Measurements from ENCODE around the gene TANGO2. TPM values are rescaled to one million over a fixed set of nuclear protein-coding genes. Genes with fewer than 3 reads are reported as not detected.

Gene TANGO2
- total RNA-seq, 3 donors from 2014 or later, result 17.5 to 29.7 (median 27.6) TPM

GRCh38 chr22:20056696-20057386 is 35.9 kb downstream of the TANGO2 start:
- H3K4me3 ChIP-seq, result no peak overlapping the region
- peaks cover 4% of the 10 kb centered on the region for H3K36me3 ChIP-seq (ENCODE audit: low read depth)
- intact Hi-C loops (cut with DNase I, micrococcal nuclease), result no loop called here
- ATAC-seq (no peak), DNase-seq (no peak)
- no peaks in the 10 kb centered on the region for H3K4me1 ChIP-seq (ENCODE audit: low read depth)
- no peak for TF ChIP-seq CTCF (IDR thresholded peaks at IDR 0.05)
- H3K9me3 ChIP-seq, result no peaks in the 10 kb centered on the region

- DNase-seq (no peak), ATAC-seq (no peak)
- Histone ChIP-seq H3K9me3 (no peaks in the 10 kb centered on the region), H3K4me1 (ENCODE audit: low read depth) (no peaks in the 10 kb centered on the region), H3K36me3 (ENCODE audit: low read depth) (peaks cover 4% of the 10 kb centered on the region), H3K4me3 (no peak overlapping the region)
- no peak for TF ChIP-seq CTCF (IDR thresholded peaks at IDR 0.05)
- intact Hi-C loops (cut with DNase I, micrococcal nuclease), result no loop called here
Measured at GRCh38 chr22:20057596-20058268, 36.8 kb downstream of the TANGO2 start.

- intact Hi-C loops (cut with DNase I, micrococcal nuclease), result no loop called here
- no peaks in the 10 kb centered on the region for H3K4me1 ChIP-seq (ENCODE audit: low read depth)
- H3K9me3 ChIP-seq, result no peaks in the 10 kb centered on the region
- DNase-seq, result no peak
- TF ChIP-seq CTCF (IDR thresholded peaks at IDR 0.05), result no peak
- H3K36me3 ChIP-seq (ENCODE audit: low read depth), result peaks cover 4% of the 10 kb centered on the region
- H3K4me3 ChIP-seq, result no peak overlapping the region
- no peak for ATAC-seq
Measured at GRCh38 chr22:20058989-20059770, 38.3 kb downstream of the TANGO2 start.

GRCh38 chr22:20060700-20061480 is 40.0 kb downstream of the TANGO2 start:
- H3K36me3 ChIP-seq (ENCODE audit: low read depth), result peaks cover 4% of the 10 kb centered on the region
- H3K4me1 ChIP-seq (ENCODE audit: low read depth), result no peaks in the 10 kb centered on the region
- H3K9me3 ChIP-seq, result no peaks in the 10 kb centered on the region
- no peak overlapping the region for H3K4me3 ChIP-seq
- no peak for DNase-seq
- no peak for ATAC-seq
- TF ChIP-seq CTCF (IDR thresholded peaks at IDR 0.05), result no peak
- intact Hi-C loops (cut with DNase I, micrococcal nuclease), result no loop called here

- H3K4me3 ChIP-seq, result no peak overlapping the region
- intact Hi-C loops (cut with DNase I, micrococcal nuclease), result no loop called here
- no peaks in the 10 kb centered on the region for H3K4me1 ChIP-seq (ENCODE audit: low read depth)
- no peak for ATAC-seq
- TF ChIP-seq CTCF (IDR thresholded peaks at IDR 0.05), result no peak
- no peak for DNase-seq
- no peaks in the 10 kb centered on the region for H3K9me3 ChIP-seq
- H3K36me3 ChIP-seq (ENCODE audit: low read depth), result no peaks in the 10 kb centered on the region
Measured at GRCh38 chr22:20061481-20061861, 40.6 kb downstream of the TANGO2 start.

All from mucosa of descending colon (tissue), 3 donors.